HCT116 (cell line): ENCODE data around the gene AGER. TPM values are rescaled to one million over a fixed set of nuclear protein-coding genes. Genes with fewer than 3 reads are reported as not detected.

ENCODE experiments used
- ATAC-seq: fragments of 200-7000 bp; cut with Tn5 transposase; 2 replicates; pipeline ENCODE4 v1.9.1; 2020; ENCODE audit warnings: mild to moderate bottlenecking, moderate library complexity
- BruUV-seq: library from RNA; stranded (reverse); fragments of 400-500 nt; replicated peaks from 2 replicates; lab custom pipeline; 2021; lab: Mats Ljungman, UMichigan
- CTCF ChIA-PET: fragments of 300-600 bp; sonication (Branson Sonifier 250); formaldehyde crosslinking; loops from one replicate; lab custom pipeline; 2021; ENCODE audit warnings: antibody characterized with exemption; lab: Charles Lee
- POLR2A ChIA-PET: fragments of 300-600, 350-600 bp; sonication (Branson Sonifier 250); formaldehyde crosslinking; loops from one replicate; lab custom pipeline; 2021; ENCODE audit warnings: antibody characterized with exemption; lab: Charles Lee
- RAD21 ChIA-PET, 2 experiments: fragments of 300-600 bp; sonication (Branson Sonifier 250); formaldehyde crosslinking; loops; one replicate each; lab custom pipeline; 2023; ENCODE audit warnings: low total read pairs in 2 of 2; ENCODE audit not compliant: uncharacterized antibody in 2 of 2, unreplicated experiment in 2 of 2, low non-redundant PET in 1 of 2; lab: Charles Lee
- DNase-seq: peaks from one replicate; pipeline ENCODE4 v3.0.0-alpha.2; 2010; ENCODE audit warnings: low read depth, low spot score
- H2AFZ ChIP-seq: fragments of 200-600 bp; shearing (Covaris generic), sonication (generic); 2 replicates; pipeline ENCODE4 v1.6.1; 2017; ENCODE audit warnings: low read depth, mixed run types, mixed read lengths, antibody characterized with exemption, low read length; ENCODE audit not compliant: poor library complexity, severe bottlenecking
- H3K27ac ChIP-seq: 2 replicates; pipeline ENCODE4 v1.5.1; 2012; ENCODE audit warnings: low read depth, low read length
- H3K27me3 ChIP-seq: fragments of 200-600 bp; sonication (generic); 2 replicates; pipeline ENCODE4 v1.6.1; 2016; ENCODE audit warnings: mixed run types, low read length, mixed read lengths; ENCODE audit not compliant: insufficient read depth
- H3K36me3 ChIP-seq, 2 experiments: fragments of 200-500 bp in 1 of 2; fragments of 200-600 bp in 1 of 2; sonication (Bioruptor generic) in 1 of 2; sonication (generic) in 1 of 2; 2 replicates each; pipeline versions ENCODE4 v1.5.1 to v1.6.1; 2014 to 2016; ENCODE audit warnings: low read length in 2 of 2, inconsistent platforms in 1 of 2, mixed read lengths in 1 of 2, mixed run types in 1 of 2; ENCODE audit not compliant: insufficient read depth in 2 of 2, control insufficient read depth in 1 of 2
- H3K4me1 ChIP-seq, 2 experiments: fragments of 200-600 bp in 1 of 2; sonication (generic) in 1 of 2; 2 replicates each; pipeline versions ENCODE4 v1.5.1 to v1.6.1; 2012 to 2017; ENCODE audit warnings: low read length in 2 of 2, inconsistent platforms in 1 of 2, mild to moderate bottlenecking in 1 of 2, mixed read lengths in 1 of 2, mixed run types in 1 of 2, moderate library complexity in 1 of 2; ENCODE audit not compliant: insufficient read depth in 2 of 2, control insufficient read depth in 1 of 2
- H3K4me2 ChIP-seq: fragments of 200-600 bp; sonication (generic); 2 replicates; pipeline ENCODE4 v1.6.1; 2017; ENCODE audit warnings: mixed run types, low read length, mixed read lengths
- H3K4me3 ChIP-seq, 2 experiments: fragments of 200-600 bp in 1 of 2; sonication (generic) in 1 of 2; replicated peaks in 1 of 2; 2 replicates each; pipeline ENCODE4 v1.5.1; 2011 to 2016; ENCODE audit warnings: low read length in 2 of 2, control low read depth in 1 of 2, low read depth in 1 of 2, mild to moderate bottlenecking in 1 of 2, mixed read lengths in 1 of 2, mixed run types in 1 of 2
- H3K79me2 ChIP-seq: fragments of 200-600 bp; sonication (generic); 2 replicates; pipeline ENCODE4 v1.6.1; 2017; ENCODE audit warnings: mild to moderate bottlenecking, mixed run types, low read length, moderate library complexity, mixed read lengths; ENCODE audit not compliant: insufficient read depth
- H3K9ac ChIP-seq: fragments of 200-600 bp; sonication (generic); 2 replicates; pipeline ENCODE4 v1.6.1; 2016; ENCODE audit warnings: low read length, mixed read lengths
- H3K9me2 ChIP-seq: fragments of 200-600 bp; sonication (generic), shearing (Covaris generic); 2 replicates; pipeline ENCODE4 v1.6.1; 2017; ENCODE audit warnings: mixed run types, mild to moderate bottlenecking, moderate library complexity; ENCODE audit not compliant: insufficient read depth
- H3K9me3 ChIP-seq, 2 experiments: fragments of 200-500 bp in 1 of 2; fragments of 200-600 bp in 1 of 2; sonication (Bioruptor generic) in 1 of 2; sonication (generic) in 1 of 2; 2 replicates each; pipeline ENCODE4 v1.6.1; 2014 to 2017; ENCODE audit warnings: low read length in 2 of 2, mixed read lengths in 2 of 2, inconsistent platforms in 1 of 2, low read depth in 1 of 2, mild to moderate bottlenecking in 1 of 2, mixed run types in 1 of 2, moderate library complexity in 1 of 2; ENCODE audit not compliant: control insufficient read depth in 1 of 2, insufficient read depth in 1 of 2
- H4K20me1 ChIP-seq: fragments of 200-600 bp; sonication (generic), shearing (Covaris generic); 2 replicates; pipeline ENCODE4 v1.6.1; 2017; ENCODE audit warnings: mixed run types, mild to moderate bottlenecking, moderate library complexity; ENCODE audit not compliant: insufficient read depth
- ATF3 ChIP-seq: IDR thresholded peaks from 2 replicates; pipeline ENCODE4 v1.6.1; 2012
- ELF1 ChIP-seq: IDR thresholded peaks from 2 replicates; pipeline ENCODE4 v1.6.1; 2012; ENCODE audit warnings: low read depth, borderline replicate concordance
- EZH2 ChIP-seq: fragments of 200-600 bp; sonication (generic); IDR thresholded peaks from 2 replicates; pipeline ENCODE4 v1.6.1; 2017; ENCODE audit warnings: antibody characterized with exemption, mixed run types
- FOSL1 ChIP-seq: IDR thresholded peaks from 2 replicates; pipeline ENCODE4 v1.6.1; 2012; ENCODE audit warnings: low read depth
- POLR2AphosphoS5 ChIP-seq: IDR thresholded peaks from 2 replicates; pipeline ENCODE4 v1.6.1; 2011; ENCODE audit warnings: mild to moderate bottlenecking, low read depth, low read length, moderate library complexity
- SRF ChIP-seq: IDR thresholded peaks from 2 replicates; pipeline ENCODE4 v1.6.1; 2012; ENCODE audit warnings: low read depth
- ZBTB33 ChIP-seq: IDR thresholded peaks from 2 replicates; pipeline ENCODE4 v1.6.1; 2011; ENCODE audit warnings: mild to moderate bottlenecking, low read length, moderate library complexity; ENCODE audit not compliant: insufficient replicate concordance; ENCODE audit errors: extremely low read depth
- ZFX ChIP-seq: fragments of 450-650 bp; IDR thresholded peaks from 2 replicates; pipeline ENCODE4 v1.6.1; 2017
- ZNF274 ChIP-seq: fragments of 200-500 bp; sonication (Bioruptor generic); IDR thresholded peaks from 2 replicates; pipeline ENCODE4 v1.6.1; 2014; ENCODE audit warnings: mild to moderate bottlenecking, low read depth, low read length, inconsistent platforms
- intact Hi-C: fragments of 100-400 bp; cut with micrococcal nuclease; formaldehyde crosslinking; loops from 2 replicates; pipeline ENCODE4 v1.10.0; 2022
- total RNA-seq: library from RNA; stranded (reverse); gene quantifications from one replicate; pipeline ENCODE4 v1.2.1, GENCODE V29; 2021; ENCODE audit not compliant: unreplicated experiment

Gene AGER
- total RNA-seq, 1 experiment from 2014 or later = 22.6 TPM

- Histone ChIP-seq H3K36me3 (peaks cover 0 to 3% of the 10 kb centered on the region in 2 experiments; a peak in 2 of 4 replicates), H3K9ac (peak overlapping the region; percentile 87), H3K27me3 (no peaks in the 10 kb centered on the region), H2AFZ (no peak overlapping the region), H3K79me2 (peaks cover 13% of the 10 kb centered on the region), H3K4me1 (peaks cover 20 to 61% of the 10 kb centered on the region in 2 experiments), H4K20me1 (no peaks in the 10 kb centered on the region), H3K4me2 (peak overlapping the region; percentile 81), H3K9me3 (no peaks in the 10 kb centered on the region), H3K27ac (peak overlapping the region; percentile 81), H3K4me3 (peak overlapping the region; percentile 80 to 84), H3K9me2 (no peaks in the 10 kb centered on the region)
- intact Hi-C loops = no loop called here
- BruUV-seq = no TSS peak
- ChIA-PET CTCF (no interaction called here), POLR2A (interaction anchor here (1.0 to 1.2 kb wide), 2 partner anchors 11 to 62 kb away, joined by 3 to 4 read pairs; partner anchors contain the start of gene ATF6B), RAD21 (no interaction called here)
- DNase-seq (no peak), ATAC-seq (peak; percentile 5; the same call in 1 of the 2 replicates)
- TF ChIP-seq FOSL1 = no peak
- TF ChIP-seq EZH2 = no peak
- TF ChIP-seq ATF3 = no peak
- TF ChIP-seq ZFX = no peak
- no peak for TF ChIP-seq ZNF274
- no peak for TF ChIP-seq ZBTB33
- TF ChIP-seq ELF1 = no peak
- no peak for TF ChIP-seq SRF
- TF ChIP-seq POLR2AphosphoS5 = no peak
Observed at GRCh38 chr6:32189742-32190053, 5.6 kb upstream of the AGER start.
